Stromal cell of bone marrow (primary cell): ENCODE data around the gene RCSD1.

Source experiments
- DNase-seq: peaks from one replicate; pipeline ENCODE4 v3.0.0-alpha.2; 2012; ENCODE audit warnings: low read depth

The RCSD1 gene

DNA sequence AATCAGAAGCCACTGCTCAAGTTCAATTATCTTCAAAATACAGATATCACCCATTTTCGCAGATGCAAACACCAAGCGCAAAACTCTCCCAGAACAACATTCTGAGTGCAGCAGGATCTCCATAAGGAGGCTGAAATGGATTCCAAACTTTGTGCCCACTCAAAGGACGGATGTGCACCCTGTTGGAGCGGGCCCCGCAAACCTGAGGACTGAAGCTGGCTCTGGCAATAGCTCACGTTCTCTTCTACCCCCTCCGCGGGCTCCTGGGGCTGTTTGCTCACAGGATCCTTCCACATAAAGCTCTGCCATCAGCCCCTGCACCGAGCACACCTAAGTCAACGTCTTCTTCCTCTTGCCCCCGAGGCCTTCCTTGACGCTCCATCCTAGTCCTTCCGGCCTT lies 11.7 kb upstream of the RCSD1 start:
- no peak for DNase-seq

DNA sequence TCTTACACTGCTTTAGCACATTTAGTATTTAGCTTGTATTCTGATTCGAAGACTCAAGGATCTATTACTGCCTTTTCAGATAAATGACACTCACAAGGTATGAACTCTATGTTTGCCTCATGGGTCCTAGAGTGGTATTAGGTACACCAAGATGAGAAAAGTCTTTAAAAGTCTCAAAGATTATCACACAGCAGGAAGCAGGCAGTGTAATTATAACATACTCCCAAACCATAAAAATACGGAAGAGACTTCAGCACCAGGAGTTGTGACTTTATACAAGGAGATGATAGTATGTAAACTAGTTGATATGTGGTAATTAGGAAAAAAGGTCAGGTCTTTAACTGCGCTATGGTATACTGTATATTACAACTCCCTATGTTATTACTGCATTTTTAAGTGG lies 11.2 kb upstream of the RCSD1 start:
- no peak for DNase-seq

DNA sequence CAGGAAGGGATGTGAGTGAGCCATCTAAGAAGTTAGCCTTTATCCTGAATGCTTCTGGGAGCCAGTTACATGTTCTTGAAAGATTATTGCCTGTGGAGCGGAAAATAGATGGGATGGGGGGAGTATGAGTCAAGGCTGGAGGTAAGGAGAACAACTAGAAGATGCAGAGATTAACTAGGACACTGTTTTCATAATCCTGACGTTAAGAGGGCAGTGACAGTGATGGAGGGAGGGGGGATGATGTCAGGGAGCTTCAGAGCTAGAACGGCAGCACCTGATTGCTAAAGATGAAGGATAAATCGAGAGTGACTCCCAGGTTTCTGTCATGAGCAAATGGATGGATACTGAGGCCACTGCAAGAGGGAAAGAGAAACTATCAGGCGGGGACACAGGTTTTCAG lies 10.0 kb upstream of the RCSD1 start:
- no peak for DNase-seq

DNA sequence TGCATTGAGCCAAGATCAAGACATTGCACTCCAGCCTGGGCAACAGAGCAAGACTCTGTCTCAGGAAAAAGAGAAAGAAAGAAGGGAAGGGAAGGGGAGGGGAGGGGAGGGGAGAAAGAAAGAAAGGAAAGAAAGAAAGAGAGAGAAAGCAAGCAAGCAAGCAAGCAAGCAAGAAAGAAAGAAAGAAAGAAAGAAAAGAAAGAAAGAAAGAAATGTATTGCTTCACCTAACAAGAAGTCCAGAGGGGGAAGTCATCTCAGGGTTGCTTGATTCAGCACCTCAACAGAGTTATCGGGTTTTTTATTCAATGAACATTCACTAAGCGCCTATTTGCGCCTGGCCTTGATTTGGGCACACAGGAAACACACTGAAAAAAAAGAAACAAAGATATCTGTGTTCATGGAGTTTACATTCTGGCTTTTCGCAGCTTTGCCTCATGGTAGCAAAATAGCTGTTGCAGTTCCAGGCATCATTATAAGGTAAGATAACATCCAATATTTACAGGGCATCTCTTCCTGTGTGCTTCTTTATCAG lies 8.2 kb upstream of the RCSD1 start:
- DNase-seq: no peak

DNA sequence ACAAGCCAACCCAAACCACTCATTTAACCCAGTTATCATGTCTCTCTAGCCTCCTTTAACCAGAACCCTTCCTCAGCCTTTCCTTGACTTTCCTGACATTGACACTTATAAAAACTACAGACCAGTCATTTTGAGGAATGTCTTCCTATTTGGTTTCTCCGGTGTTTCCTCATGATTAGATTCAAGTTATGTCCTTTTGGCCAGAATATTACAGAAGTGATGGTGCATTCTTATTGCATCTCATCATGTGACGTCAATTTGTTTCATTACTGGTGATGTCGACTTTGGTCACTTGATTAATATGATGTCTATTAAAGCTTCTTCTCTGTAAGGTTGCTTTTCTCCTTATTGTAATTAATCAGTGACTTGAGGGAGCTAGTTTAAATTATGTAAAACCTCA lies 6.1 kb upstream of the RCSD1 start:
- no peak for DNase-seq

DNA sequence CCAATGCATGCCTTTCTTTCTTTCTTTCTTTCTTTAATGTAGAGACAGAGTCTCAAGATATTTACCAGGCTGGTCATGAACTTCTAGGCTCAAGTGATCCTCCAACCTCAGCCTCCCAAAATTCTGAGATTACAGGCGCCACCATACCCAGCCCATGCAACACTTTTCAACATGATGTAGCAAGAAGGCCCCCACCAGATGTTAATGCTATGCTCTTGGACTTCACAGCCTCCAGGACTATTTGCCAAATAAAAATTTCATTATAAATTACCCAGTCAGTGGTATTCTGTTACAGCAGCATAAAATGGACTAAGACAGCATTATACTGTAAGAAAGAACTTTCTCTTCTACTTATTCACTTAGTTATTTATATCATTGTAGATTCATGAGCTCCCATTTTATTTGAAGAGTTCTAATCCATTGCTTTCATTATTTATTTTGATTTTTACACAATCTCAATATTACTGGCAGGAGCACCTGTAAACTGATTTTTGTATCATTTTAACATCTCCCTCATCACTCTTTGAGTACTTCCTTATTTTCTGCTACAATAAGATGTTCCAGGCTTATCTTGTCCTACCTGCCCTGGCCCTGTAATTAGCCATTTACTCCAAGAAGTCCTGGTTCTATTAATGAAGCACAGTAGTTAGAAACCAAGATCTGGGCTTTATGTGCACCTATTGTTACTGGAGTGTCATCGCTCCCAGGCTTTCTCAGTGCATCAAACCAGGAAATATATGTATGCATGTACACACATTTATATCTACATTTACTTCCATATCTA lies 4.8 kb upstream of the RCSD1 start:
- DNase-seq: no peak

DNA sequence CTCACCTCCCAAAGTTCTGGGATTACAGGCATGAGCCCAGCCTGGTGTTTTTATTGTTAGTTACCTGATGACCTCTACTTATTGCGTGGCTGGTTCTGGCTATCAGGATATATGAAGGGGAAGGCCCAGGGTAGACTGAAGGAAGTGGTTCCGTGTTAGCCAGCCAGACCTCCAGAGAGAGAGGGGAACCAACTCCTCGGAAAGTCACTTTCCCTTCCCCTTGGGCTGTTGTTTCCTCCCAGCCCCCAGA lies 2.5 kb upstream of the RCSD1 start:
- DNase-seq: no peak

DNA sequence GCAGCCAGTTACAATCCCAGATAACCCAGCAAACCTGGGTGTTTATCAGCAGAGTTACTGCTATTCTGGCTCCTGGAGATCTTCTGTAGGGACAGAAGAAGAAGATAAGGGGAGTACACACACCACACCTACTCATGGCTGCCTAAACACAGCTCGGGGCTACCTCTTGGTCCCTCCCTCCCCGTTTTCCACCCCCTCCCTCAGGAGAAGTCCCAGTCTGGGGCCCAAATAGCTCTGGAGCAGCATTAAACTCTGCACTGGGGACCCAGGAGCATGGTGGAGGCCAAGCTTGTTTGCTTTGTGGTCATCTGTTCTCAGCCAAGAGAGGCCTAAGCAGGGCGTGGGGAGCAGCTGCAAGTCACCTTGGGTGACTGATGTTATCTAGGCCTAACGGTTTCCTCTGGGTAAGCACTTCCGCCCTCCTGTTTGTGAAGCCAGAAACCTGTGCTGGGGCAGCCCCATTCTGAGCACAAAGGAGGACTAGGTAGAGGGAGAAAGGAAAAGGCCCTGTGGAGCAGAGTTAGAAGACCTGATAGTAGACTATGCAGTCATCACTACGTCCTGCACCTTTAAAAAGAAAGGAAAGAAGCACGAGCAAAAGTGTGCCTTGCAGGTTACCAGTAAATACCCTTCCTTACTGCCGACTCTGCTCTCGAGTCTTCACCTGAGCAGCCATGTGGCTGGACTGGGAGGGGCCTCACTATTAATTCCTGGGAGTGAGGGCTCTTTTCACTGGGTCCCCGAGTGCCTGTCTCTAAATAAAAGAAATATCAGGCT lies 2.0 kb upstream of the RCSD1 start:
- no peak for DNase-seq

DNA sequence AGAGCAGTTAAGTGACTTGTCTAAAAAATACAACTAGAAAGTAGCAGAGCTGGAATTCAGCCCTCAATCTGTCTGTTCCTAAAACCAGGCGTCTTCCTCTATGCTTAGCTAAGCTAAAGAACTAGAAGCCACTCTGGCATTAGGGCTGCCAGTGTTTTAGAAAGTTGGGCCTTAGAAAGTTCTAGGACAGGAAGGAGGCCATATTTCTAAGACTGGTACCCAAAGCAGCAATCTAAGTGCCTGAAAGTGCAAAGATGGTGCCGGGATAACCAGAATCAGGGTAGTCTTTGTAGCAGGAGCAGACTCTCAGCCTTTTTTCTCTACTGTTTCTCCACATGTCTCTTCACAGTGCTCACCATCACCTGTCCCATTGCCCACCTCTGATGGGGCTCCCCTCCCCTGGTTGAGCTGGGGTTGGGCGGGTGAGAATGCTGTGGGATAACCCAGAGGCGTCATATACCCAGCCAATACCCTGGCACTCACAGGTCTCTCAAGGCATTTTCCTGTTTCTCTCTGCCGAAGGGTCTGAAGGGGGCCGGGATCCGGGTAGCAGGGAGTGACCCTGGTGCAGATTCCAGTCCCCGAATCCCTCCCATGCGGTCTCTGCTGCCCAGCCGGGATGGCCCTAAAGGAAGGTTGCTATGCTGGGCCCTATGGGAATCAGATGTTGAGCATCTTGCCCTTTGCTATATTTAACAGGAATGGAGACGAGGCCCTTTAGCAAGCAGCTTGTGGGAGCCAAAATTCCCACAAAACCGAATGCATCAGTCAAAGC lies 1.1 kb upstream of the RCSD1 start:
- no peak for DNase-seq

DNA sequence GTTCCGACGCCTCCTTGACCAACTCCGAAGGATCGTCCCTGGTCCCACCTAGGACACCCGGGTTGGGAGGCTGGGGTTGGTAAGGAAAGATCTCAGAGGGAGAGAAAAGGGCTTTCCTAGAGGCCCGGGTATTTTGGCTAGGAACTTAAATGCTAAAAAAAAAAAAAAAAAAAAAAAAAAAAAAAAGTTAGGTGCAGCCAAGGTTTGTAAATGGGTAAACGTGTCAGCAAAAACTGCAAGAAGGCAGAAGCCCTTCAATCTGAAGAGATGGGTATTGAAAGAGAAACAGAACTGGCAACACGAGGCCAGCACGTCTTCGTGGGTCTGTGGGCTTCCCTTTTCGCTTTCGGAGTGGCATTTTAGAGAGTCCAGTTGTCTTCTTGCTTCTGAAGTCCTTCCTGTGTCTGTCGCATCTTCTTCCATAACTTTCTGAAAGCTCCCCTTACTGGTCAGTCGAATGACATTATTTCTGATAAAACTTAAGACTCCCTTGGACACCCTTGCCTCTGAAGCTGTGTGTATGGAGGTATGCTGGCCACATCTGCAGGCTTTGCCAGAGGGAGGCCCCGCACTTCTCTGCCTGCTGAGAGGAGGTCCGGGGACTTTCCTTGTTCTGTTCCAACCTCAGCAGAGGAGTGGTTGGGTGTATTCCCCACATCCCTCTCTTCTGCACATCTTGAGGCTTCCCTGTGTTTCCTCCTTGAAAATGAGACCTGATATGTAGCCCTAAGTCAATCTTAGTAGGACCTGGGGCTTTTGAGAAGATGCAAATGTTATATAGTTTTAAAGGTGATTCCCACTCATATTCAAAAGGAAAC lies 745 bp downstream of the RCSD1 start:
- no peak for DNase-seq

DNA sequence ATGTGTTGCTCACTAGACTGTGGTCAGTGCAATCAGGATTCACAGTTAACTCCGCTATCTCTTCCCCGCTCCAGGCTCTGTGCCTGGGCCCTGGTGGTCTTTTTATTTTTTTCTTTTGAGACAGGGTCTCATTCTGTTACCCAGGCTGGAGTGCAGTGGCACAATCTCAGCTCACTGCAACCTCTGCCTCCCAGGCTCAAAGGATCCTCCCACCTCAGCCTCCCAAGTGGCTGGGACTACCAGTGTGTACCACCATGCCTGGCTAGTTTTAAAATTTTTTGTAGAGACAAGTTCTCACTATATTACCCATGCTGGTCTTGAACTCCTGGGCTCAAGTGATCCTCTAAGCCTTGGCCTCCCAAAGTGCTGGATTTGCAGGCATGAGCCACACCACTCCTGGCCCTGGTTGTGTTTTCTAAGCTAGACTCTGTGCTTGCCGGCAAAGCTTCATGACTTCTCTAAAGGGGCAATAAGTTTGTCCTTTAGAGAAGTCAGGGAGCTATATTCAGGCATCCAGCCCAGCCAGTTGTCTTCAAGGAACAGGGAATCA lies 1.4 kb downstream of the RCSD1 start:
- DNase-seq: no peak

DNA sequence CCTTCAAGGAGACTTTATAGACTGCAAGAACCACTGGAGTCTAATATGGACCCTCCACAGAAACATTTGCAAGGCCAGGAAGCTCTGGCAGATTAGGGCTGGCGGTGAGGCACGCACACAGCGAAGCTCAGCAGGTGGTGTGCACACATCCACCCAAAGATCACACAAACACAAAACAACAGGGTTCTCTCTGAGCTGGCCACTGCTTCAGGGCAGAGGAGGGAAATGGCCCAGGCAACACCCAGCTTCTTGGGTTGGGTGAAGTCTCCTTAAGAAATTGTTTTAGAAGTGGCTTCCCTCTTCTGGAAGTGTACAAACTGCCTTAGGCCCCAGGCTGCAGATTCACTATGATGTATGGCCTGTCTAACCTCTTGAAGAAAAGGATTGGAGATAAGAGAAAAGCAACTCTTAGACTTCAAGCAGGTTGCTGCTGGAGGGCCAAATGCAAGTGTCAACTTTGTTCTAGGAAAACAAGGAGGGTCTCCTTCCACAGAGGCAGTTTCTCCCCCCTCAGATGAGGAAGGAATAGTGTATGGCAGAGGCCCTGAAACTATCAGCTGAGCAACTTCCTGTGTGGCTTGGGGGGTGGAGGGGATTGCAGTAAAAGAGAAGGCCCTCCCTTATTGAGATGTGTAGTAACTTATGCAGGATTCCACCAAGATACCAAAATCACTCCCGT lies 2.0 kb downstream of the RCSD1 start:
- DNase-seq: no peak

DNA sequence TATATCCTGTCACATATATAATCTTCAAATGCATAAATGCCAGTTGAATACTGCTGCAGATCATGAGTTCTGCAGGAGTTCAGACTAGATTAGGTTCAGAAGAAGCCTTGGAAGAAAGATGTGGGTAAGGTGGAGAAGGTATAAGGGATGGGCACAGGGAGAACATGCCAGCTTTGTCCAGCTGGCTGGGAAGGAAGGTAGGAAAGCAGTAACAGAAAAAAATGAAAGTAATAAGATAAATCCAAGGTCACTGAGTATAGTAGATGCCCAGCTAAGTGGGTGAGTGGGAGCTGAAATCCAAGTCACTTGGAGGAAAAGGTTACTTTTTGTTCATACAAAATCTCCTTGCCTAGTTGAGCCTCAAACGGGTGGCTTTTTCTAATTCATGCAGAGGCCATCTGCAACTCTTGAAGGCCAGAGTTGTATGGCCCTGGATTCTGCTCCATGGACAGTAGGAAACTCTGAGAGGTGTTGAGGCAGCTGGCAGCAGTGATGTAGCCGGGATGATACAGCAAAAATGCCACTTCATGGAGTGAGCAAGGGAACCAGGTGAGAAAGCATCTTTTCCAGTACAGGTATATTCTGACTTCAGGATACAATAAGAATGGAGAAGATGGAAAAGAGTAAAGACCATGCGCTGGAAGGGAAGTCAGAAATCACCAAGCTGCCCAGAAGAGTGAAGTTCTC lies 3.4 kb downstream of the RCSD1 start:
- DNase-seq: no peak

DNA sequence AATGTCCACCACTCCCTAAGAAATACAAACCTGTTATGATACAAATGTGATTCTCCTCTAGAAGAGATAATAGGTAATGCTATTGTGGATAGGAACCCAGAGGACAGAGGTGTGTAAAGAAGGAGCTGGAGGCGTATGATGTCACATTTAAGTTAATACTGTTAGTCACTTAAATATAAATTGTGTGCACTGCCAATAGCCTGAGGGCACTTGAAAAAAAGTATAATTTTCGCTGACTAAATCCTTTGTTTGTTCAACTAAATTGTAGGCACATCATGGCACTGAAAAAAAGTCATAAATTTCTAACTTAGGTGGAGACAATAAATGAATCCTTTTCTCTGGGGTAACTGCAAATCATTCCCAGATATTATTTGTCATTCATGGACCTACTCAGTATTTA lies 4.4 kb downstream of the RCSD1 start:
- DNase-seq: no peak

DNA sequence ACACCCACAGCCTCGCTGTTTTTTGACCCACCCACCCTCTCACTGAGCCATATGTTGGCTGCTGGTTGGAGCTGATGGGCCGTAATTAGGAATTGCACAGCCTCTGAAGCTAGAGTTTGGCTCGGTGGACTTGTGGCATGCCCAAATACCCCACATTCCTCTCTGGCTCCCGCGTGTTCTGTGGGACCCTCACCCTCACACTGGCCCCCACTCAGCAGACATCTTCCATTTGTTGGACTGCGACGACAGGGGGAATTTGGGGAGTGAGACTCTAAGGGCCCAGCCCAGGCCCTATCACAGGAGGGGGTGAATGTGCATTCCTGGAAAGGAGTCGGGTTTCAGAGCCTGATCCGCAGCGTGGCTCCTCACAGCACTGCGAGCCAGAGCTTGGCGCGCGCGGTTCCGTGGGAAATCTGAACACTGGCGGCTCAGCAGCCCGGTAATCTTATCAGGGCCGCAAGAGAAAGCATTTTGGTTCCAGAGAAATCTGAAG lies 5.2 kb downstream of the RCSD1 start:
- no peak for DNase-seq

DNA sequence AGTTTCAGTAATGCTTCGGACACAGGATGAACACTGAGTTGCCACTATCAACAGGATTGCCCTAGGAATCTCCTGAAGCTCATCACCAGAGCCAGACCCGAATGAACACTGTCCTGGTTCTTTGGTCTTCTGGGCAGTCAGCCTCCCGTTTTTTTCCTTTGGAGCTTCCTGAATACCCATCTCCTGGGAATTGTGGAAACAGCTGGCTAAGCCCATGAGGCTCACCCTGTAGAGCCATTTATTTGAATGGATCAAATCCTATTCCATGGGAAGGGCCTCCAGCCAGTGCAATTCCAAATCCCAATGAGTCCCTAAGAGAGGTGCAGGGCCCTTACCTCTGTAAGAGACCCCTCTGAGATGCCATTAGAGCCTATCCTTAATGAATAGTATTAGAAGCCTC lies 5.9 kb downstream of the RCSD1 start:
- no peak for DNase-seq

DNA sequence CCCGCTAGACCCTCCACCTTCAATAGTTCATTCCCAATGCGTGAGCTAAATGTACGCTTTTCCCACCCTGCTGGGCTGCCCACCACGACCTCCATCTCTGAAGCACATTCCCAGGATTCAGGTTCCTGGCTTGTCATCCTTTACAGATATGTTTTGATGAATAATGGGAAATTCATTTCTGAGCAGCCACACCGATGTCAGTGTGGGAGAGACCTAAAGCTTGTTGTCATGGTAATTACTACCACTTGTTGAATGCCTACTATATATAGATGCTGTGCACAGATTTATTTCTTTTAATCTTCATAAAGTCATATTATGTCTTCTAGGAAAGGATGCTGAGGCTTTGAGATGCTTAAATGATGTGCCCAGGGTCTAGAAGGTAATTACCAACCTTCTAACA lies 8.0 kb downstream of the RCSD1 start:
- DNase-seq: no peak

DNA sequence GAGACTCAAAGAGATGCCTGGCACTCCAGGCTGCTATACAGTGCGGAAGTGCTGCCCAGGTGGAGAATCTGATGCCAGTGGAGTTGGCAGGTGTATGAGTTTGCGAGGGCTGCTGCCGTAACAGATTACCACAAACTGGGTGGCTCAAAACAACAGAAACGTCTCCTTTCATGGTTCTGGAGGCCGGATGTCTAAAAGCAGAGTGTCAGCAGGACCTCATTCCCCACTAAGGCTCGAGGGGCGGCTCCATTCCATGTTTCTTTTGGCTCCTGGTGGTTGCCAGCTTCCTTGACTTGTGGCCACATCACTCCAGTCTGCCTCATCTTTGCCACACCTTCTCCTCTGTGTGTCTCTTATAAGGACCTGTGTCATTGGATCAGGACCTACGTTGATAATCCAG lies 10.0 kb downstream of the RCSD1 start:
- no peak for DNase-seq

DNA sequence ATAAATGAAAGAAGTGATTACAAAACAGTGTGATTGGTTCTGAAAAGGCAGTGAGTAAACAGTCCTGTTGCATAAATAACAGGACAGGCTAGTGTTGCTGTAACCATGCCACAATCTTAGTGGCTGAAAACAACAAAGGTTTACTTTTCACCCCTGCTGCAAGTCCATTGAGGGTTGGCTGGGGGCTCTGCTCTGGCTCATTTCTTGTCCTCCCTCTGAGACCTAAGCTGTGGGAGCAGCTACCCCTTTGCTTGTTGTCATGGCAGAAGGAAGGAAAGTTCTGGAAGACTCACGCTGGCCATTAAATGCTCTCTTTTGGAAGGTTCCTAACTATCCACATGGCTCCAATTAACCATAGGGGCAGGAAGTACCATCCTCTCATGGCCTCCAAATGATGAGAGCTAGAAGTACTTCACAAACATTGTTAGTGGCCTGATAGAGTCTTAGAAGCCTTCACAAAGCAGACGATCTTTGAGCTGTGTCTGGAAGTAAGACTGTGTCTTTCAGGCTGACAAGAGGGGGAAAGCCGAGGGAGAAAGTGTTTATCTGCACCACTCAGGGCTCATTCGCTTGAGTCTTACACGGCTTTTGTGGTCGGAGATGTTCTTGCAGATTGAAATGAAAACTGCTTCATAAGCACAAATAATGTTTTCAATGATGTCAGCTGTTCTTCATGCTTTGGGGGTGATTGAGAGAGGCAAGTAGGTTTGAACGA lies 11.9 kb downstream of the RCSD1 start:
- no peak for DNase-seq

DNA sequence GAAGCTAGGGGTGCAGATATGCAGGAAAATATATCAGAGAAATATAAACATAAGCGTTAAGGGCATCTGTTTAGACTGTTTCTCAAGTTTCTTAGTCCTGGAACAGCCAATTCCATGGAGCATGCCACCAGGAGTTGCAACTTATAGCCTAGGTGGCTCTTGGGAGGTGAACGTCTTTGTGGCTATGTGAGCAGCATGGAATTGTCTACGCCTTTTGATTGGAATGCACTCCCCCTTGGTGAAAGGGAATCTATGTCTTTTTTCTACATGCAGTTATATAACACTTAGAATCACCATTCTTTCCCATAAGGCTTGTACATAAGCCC lies 12.4 kb downstream of the RCSD1 start:
- no peak for DNase-seq
